ENCODE results near the gene FAM168A.
A peak's percentile ranks its signal among the peaks of the same experiment; 100 is the strongest.

Gene FAM168A, protein sequence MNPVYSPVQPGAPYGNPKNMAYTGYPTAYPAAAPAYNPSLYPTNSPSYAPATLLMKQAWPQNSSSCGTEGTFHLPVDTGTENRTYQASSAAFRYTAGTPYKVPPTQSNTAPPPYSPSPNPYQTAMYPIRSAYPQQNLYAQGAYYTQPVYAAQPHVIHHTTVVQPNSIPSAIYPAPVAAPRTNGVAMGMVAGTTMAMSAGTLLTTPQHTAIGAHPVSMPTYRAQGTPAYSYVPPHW

GRCh38 chr11:73597956-73598718 is at the start of gene FAM168A:
Gene FAM168A, minus strand, starts transcription at chr11:73598112. Its CDS starts 129,638 bp downstream, at chr11:73468474.
- POLR2A ChIA-PET (ENCODE audit: low non-redundant PET): interaction anchor here (0.6 kb wide), 1 partner anchor 199 kb away, joined by 10 read pairs; no protein-coding TSS in a partner anchor
- DNase-seq (ENCODE audit: low spot score): peak; percentile 95
- CTCF ChIA-PET: interaction anchor here (0.6 to 1.3 kb wide), 3 partner anchors 88 to 139 kb away, joined by 3 to 4 read pairs (median 3); no protein-coding TSS in a partner anchor
- TF ChIP-seq, protein P1, sequence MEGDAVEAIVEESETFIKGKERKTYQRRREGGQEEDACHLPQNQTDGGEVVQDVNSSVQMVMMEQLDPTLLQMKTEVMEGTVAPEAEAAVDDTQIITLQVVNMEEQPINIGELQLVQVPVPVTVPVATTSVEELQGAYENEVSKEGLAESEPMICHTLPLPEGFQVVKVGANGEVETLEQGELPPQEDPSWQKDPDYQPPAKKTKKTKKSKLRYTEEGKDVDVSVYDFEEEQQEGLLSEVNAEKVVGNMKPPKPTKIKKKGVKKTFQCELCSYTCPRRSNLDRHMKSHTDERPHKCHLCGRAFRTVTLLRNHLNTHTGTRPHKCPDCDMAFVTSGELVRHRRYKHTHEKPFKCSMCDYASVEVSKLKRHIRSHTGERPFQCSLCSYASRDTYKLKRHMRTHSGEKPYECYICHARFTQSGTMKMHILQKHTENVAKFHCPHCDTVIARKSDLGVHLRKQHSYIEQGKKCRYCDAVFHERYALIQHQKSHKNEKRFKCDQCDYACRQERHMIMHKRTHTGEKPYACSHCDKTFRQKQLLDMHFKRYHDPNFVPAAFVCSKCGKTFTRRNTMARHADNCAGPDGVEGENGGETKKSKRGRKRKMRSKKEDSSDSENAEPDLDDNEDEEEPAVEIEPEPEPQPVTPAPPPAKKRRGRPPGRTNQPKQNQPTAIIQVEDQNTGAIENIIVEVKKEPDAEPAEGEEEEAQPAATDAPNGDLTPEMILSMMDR (conservative IDR thresholded peaks at IDR 0.05; ENCODE audit: low read depth): no peak
- peak within 1 kb of the TSS; percentile 83 for H3K27ac ChIP-seq

- TF ChIP-seq, protein P1 (conservative IDR thresholded peaks at IDR 0.05; ENCODE audit: low read depth): no peak
- DNase-seq (ENCODE audit: low spot score): peak; percentile 79
- ChIA-PET POLR2A (ENCODE audit: low non-redundant PET) (no interaction called here), CTCF (interaction anchor here (2.1 kb wide), 1 partner anchor 13 kb away, joined by 8 read pairs; no protein-coding TSS in a partner anchor)
- no peak overlapping the region for H3K27ac ChIP-seq
These were observed 49.7 kb upstream of the FAM168A start for GRCh38 chr11:73647459-73648100.

- TF ChIP-seq, protein P1 (conservative IDR thresholded peaks at IDR 0.05; ENCODE audit: low read depth): no peak
- no peak for DNase-seq (ENCODE audit: low spot score)
- CTCF ChIA-PET: no interaction called here
- no peak within 1 kb of the TSS for H3K27ac ChIP-seq
- POLR2A ChIA-PET (ENCODE audit: low non-redundant PET): no interaction called here
These were observed 48.2 kb upstream of the FAM168A start, which contains the start of gene PLEKHB1 for GRCh38 chr11:73645972-73646631. Gene PLEKHB1, plus strand, starts transcription at chr11:73646581. Its CDS starts 28 bp downstream, at chr11:73646609.

DNA sequence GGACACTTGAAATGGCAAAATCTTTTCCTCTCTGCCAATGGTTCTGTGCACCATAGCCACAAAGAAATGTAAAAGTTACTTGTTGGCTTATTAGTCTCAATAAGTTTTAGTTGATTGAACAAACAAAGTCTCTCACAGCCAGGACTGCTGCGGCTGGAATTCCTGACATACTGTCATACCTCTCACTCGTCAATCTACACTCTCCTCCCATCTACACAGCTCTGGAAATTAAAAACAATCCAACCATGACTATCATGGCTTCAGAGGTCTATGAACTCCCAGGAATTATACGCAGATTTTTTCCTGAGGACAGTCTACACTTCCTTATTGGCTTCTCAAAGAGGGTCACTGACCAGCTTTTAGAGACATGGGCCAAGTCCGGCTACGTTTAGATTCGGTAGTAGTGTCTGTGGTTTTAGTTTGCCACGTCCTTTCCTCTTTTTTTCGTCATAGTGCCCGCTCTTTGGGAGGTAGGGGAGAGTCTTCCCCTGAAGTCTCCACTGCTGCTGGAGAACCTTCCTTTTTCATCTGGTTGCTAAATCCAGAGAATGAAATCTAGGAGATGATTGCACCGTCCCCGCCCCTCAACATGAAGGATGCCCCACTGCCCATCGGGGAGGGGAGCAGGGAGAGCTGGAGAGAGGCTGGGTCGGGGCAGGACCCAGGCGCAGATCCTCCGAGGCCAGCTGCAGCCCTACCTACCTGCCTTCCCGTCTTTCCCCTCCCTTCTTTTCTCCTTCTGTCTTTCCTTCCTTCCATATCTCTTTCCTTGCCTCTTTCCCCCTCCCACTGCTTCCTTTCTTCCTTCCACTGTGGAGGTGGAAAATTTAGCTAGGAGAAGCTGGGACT is 47.4 kb upstream of the FAM168A start:
- POLR2A ChIA-PET (ENCODE audit: low non-redundant PET): no interaction called here
- TF ChIP-seq, protein P1 (conservative IDR thresholded peaks at IDR 0.05; ENCODE audit: low read depth): no peak
- H3K27ac ChIP-seq: no peak overlapping the region
- no peak for DNase-seq (ENCODE audit: low spot score)
- CTCF ChIA-PET: interaction anchor here (0.5 kb wide), 1 partner anchor 110 kb away, joined by 4 read pairs; no protein-coding TSS in a partner anchor

GRCh38 chr11:73641668-73642067 is 43.8 kb upstream of the FAM168A start:
- TF ChIP-seq, protein P1 (conservative IDR thresholded peaks at IDR 0.05; ENCODE audit: low read depth): no peak
- no peak for DNase-seq (ENCODE audit: low spot score)
- POLR2A ChIA-PET (ENCODE audit: low non-redundant PET): no interaction called here
- CTCF ChIA-PET: no interaction called here
- no peak overlapping the region for H3K27ac ChIP-seq
